NCI-H128 (cell line): ENCODE data around the gene SF3A2.

Source experiments
- DNase-seq: peaks from one replicate; lab custom pipeline; 2025; ENCODE audit not compliant: unreplicated experiment; lab: John Stamatoyannopoulos, UW

Gene SF3A2

DNA sequence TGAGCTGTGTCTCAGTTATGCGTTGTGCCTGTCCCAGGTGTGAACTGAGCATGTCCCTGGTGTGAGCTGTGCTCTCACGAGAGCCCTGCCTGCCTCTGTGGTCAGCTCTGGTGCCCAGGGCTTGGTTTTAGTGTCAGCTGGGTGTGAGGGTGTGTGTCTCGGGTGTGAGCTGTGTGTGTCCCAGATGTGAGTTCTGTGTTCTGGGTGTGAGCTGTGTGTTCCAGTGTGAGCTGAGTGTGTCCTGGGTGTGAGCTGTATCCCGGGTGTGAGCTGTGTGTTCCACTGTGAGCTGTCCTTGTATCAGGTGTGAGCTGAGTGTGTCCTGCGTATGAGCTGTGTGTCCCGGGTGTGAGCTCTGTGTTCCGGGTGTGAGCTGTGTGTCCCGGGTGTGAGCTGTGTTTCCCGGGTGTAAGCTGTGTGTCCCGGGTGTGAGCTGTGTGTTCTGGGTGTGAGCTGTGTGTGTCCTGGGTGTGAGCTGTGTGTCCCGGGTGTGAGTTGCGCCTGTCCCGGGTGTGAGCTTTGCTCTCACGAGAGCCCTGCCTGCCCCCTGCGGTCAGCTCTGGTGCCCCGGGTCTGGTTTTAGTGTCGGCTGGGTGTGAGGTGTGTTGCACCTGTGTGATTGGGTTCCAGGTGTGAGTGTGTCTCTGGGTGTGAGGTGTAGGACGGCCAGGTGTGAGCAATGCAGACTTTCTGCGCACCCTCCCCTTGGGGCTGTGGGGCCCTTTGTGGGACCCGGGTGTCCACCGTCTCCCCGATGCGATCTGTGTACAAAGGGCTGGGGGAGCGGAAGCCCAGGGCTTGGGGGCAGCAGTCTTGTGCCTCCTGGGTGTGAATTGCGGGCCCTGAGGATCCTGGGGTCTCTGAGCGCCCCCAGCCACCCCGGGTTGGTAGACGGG, 52.4 kb downstream of the SF3A2 start:
- DNase-seq = no peak

- DNase-seq = no peak
These were observed 53.3 kb downstream of the SF3A2 start for GRCh38 chr19:2289714-2290435.

DNA sequence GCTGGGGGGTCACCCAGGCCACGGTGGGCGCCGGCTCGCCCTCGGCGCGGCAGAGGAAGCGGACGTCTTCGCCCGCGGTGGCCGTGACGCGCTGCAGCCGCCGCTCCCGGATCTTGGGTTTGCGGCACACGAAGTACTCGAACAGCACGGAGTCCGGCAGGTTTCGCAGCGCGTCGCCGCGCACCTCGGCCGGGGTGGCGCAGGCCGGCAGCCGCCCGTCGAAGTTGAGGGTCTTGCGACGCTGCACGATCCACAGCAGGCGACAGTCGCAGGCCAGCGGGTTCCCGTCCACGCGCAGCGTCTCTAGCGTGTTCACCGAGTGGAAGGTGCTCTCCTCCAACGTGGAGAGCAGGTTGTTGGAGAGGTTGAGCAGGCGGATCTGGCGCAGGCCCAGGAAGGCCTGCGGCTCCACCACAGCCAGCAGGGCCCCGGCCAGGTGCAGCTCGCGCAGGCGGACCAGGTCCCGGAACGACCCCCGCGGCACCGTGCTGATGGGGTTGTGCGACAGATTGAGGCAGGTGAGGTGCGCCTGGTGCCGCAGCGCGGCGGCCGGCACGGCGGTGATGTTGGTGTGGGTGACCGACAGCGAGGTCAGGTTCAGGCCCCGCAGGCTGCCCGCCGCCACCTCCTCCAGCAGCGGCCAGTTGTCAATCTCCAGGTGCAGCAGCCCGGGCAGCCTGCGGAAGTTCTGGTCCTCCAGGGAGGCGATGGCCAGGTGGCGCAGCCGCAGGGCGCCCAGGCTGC, 54.0 kb downstream of the SF3A2 start:
- no peak for DNase-seq

- no peak for DNase-seq
These were observed 54.6 kb downstream of the SF3A2 start for GRCh38 chr19:2291185-2291751.

DNA sequence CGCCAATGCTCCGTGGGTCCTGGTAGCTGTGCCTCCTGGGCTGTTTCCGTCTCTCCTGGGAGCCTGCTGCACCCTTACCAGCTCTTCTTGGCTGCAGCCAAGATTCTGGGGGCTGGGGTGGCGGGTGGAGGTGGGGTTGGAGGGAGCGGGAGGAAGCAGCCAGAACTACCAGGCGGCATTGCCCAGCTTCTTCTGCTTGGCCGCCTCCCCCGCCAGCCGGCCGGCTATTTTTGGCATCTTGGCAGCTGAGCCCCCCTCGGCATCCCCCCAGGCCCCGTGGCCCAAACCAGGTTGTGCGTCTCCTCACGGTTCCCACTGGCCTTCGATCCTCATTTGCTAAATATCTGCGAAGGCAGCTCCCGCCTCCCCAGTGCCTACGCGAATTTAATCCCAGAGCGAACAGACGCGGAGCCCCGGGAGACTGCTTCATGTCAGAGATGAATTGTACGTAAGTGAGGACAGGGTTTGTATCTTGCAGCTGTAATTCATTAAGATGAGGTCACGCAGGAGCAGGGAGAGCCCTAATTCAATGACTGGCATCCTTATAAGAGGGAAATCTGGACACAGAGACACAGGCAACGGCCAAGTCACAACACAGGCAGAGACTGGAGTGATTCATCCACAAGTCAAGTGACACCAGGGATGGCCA, 58.2 kb downstream of the SF3A2 start:
- no peak for DNase-seq

DNA sequence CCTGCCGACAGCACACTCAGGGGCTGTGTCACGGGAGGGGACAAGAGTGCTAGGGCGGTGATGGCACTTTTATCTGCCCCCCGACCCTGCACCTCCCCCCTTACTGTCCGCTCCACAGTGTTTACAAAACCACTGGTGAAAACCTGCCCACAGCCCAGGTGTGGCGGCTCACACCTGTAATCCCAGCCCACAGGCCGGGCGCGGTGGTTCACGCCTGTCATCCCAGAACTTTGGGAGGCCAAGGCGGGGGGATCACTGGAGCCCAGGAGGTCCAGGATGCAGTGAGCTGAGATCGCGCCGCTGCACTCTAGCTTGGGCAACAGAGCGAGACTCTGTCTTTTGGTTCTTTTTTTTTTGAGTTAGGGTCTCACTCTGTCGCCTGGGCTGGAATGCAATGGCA, 59.5 kb downstream of the SF3A2 start:
- DNase-seq = no peak
